ENCODE data around the gene SULT1A1. TPM values are rescaled to one million over a fixed set of nuclear protein-coding genes. Genes with fewer than 3 reads are reported as not detected.
"Not testable (repeated sequence)": the region's sequence is repeated elsewhere in the genome, so short reads cannot be mapped to it uniquely, and the experiment has no call there.

SULT1A1 gene
- total and polyA plus RNA-seq, 3 experiments from 2014 or later = 5.9 to 7.4 (median 7.3) TPM

DNA sequence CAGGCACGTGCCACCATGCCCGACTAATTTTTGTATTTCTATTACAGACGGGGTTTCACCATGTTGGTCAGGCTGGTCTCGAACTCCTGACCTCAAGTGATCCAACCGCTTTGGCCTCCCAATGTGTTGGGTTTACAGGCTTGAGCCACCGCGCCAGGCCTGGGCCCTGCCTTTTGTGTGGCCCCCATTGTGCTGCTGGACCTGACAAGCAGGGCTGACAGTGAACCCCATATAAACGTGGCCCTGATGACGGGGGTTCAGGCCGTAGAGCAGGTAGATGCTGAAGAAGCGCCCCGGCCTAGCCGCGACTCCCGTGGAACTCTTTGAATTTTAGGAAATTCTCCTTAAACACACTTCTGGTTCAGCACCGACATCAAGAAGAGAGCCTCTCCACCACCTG is 4.7 kb upstream of the SULT1A1 start:
- CTCF ChIA-PET; H3K36me3 ChIP-seq (ENCODE audit: insufficient read depth, low read length); H3K4me1 Mint-ChIP-seq; H3K4me3 Mint-ChIP-seq; H3K27me3 ChIP-seq (ENCODE audit: insufficient read depth, low read length, poor library complexity, severe bottlenecking); DNase-seq; H3K9me3 ChIP-seq (ENCODE audit: low read length); POLR2A ChIA-PET; H3K4me3 ChIP-seq (ENCODE audit: low read length); H3K9me3 Mint-ChIP-seq; H3K27me3 Mint-ChIP-seq; H3K27ac ChIP-seq (ENCODE audit: low read depth, low read length); H3K4me1 ChIP-seq (ENCODE audit: insufficient read depth, low read length); H3K27ac Mint-ChIP-seq: not testable (repeated sequence)
- peaks cover 0 to 18% (median 4%) of the 10 kb centered on the region in 3 donors for H3K36me3 Mint-ChIP-seq

DNA sequence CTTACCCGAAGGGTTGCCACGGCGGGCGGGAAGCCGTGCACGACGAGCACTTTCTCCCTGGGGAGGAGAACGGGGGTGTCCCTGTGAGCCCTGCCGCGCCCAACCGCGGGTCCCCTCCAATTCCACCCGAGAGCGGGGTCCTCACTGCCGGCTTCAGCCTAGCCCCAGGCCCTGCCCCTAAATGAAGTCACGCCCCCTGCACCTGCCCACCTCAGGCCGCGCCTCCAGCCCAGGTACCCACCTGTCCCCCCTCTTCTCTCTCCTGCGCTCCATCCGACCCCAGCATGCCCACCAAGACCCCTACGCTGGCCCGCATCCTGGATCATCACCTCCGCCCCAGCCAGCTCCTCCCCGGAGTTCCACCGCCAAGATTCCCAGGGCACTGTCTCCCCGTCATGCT is 4.1 kb upstream of the SULT1A1 start:
- not testable (repeated sequence) for H3K4me1 ChIP-seq (ENCODE audit: insufficient read depth, low read length)

DNA sequence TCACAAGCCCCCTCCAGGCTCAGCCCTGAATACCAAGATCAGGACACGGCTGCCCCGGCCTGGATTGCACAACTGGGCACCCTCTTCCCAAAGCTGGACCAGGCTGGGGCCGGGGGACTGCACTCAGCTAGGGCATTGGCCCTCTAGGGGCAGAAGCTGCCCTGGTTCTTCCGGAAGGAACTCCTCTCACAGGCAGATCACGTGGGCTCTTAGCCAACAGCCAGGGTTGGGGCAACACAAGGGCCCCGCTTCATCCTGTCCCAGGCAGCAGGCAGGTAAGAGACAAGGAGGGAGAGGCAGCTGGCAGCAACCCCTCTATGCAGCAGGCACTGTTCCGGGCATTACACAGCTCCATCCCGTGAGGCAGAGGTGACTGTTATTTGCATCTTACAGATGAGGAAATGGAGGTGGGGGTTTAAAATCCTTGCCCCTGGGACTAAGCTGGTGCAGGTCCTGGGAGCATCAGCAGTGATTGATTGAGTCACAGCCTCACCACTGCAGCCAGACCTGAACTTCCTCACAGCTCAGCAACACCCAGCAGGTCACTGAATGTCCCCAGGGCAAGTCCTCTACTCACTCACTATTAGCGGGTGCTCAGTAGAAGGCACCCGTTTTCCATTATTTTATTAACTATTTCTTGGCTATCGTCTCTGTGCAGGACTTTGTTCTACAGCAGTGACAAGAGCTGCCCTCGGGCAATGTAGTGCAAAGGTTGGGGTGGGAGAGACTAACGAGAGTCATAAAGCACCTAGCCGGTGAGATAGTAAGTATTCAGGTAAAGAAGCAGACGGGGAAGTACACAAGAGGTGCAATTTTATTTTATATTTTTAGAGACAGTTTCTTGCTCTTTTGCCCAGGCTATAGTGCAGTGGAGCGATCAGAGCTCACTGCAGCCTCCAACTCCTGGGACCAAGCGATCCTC is 2.8 kb upstream of the SULT1A1 start:
- H3K27ac Mint-ChIP-seq; H3K4me3 ChIP-seq (ENCODE audit: low read length); CTCF ChIA-PET; POLR2A ChIA-PET; DNase-seq; H3K9me3 ChIP-seq (ENCODE audit: low read length); H3K27ac ChIP-seq (ENCODE audit: low read depth, low read length); H3K27me3 ChIP-seq (ENCODE audit: insufficient read depth, low read length, poor library complexity, severe bottlenecking); H3K4me1 ChIP-seq (ENCODE audit: insufficient read depth, low read length); H3K36me3 Mint-ChIP-seq; H3K27me3 Mint-ChIP-seq; H3K9me3 Mint-ChIP-seq; H3K4me3 Mint-ChIP-seq; H3K36me3 ChIP-seq (ENCODE audit: insufficient read depth, low read length): not testable (repeated sequence)
- H3K4me1 Mint-ChIP-seq = peaks cover 7 to 11% (median 9%) of the 10 kb centered on the region in 3 donors

More for the DNA sequence above, 4.1 kb upstream of the SULT1A1 start:
- H3K27me3 ChIP-seq (ENCODE audit: insufficient read depth, low read length, poor library complexity, severe bottlenecking); CTCF ChIA-PET; H3K27ac ChIP-seq (ENCODE audit: low read depth, low read length); H3K9me3 ChIP-seq (ENCODE audit: low read length); POLR2A ChIA-PET; DNase-seq; H3K4me3 Mint-ChIP-seq; H3K4me3 ChIP-seq (ENCODE audit: low read length); H3K9me3 Mint-ChIP-seq; H3K36me3 ChIP-seq (ENCODE audit: insufficient read depth, low read length); H3K27me3 Mint-ChIP-seq; H3K27ac Mint-ChIP-seq: not testable (repeated sequence)
- peaks cover 7 to 11% (median 9%) of the 10 kb centered on the region in 3 donors for H3K4me1 Mint-ChIP-seq
- peaks cover 0 to 15% (median 2%) of the 10 kb centered on the region in 3 donors for H3K36me3 Mint-ChIP-seq

DNA sequence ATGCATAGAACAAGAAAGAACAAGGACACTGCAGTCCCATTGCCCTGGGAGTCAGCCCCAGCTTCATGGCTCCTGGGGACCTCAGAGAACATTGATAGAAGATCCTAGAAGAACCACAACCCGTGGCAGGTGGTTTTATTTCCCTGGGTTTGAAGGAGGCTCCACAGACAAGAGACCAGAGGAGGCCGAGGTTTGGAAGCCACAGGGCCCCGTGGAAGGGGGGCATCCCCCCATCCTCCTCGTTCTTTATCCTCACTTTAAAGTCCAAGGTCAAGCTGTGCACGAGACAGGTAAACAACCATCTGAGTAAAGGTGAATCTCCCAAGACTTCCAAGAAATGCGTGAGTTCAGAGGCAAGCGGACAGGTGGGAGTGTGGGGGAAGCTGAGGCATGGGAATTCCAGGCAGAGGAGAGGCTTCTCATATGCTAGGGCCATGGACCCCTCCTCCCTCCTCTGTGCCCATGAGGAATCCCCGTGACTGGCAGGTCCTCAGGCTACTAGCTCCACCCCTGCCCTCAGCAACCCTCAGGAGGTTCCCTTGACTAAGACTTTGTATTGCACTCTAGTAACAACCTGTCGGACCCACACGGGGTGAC is 849 bp upstream of the SULT1A1 start:
- no peak overlapping the region for H3K27ac ChIP-seq (ENCODE audit: low read depth, low read length)
- no peak for DNase-seq
- H3K27me3 Mint-ChIP-seq = no peaks in the 10 kb centered on the region
- H3K27ac Mint-ChIP-seq = peak overlapping the region in 4 of 8 donors; percentile 10 to 64 (median 44)
- POLR2A ChIA-PET = interaction anchor here (0.6 kb wide), 1 partner anchor 17 kb away, joined by 4 read pairs; no protein-coding TSS in a partner anchor
- no peaks in the 10 kb centered on the region for H3K9me3 ChIP-seq (ENCODE audit: low read length)
- H3K4me1 ChIP-seq (ENCODE audit: insufficient read depth, low read length) = peaks cover 4% of the 10 kb centered on the region
- H3K36me3 ChIP-seq (ENCODE audit: insufficient read depth, low read length) = no peaks in the 10 kb centered on the region
- peaks cover 6 to 11% (median 9%) of the 10 kb centered on the region in 3 donors for H3K4me1 Mint-ChIP-seq
- peaks cover 0 to 14% (median 0%) of the 10 kb centered on the region in 3 donors for H3K36me3 Mint-ChIP-seq
- no peaks in the 10 kb centered on the region for H3K9me3 Mint-ChIP-seq
- H3K4me3 ChIP-seq (ENCODE audit: low read length) = no peak overlapping the region
- H3K4me3 Mint-ChIP-seq = no peak overlapping the region
- CTCF ChIA-PET = no interaction called here
- H3K27me3 ChIP-seq (ENCODE audit: insufficient read depth, low read length, poor library complexity, severe bottlenecking) = no peaks in the 10 kb centered on the region

DNA sequence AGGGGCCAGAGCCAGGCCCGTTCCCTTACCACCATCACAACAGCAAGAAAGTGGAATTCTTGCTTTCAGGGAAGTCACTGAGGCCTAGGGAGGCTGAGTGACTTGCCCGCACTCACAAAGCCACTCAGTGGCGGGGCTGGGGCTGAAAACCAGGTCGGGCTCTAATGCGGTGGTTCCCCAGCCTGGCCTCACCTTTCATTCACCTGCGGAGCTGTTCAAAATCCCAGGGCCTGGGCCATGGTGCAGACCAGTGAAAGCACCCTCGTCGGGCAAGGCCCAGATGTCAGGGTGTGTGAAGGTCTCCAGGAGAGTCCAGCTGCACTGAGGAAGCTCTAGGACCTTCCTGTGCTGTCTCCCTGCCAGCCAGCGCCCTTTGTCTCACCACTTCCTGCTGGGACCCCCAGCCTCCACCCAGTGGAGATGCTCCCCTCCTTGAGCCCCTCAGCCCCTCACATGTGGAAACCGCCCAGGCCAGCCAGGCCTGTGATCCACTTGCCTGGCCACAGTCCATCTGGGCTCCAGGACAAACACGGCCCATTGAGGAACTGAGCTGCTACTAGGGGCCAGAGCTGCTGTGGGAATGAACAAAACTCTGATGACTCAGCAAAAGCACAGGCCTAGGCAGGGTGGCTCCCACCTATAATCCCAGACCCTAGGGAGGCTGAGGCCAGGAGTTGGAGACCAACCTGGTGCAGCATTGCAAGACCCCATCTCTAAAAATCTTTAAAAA is 812 bp downstream of the SULT1A1 start:
- H3K27me3 ChIP-seq (ENCODE audit: insufficient read depth, low read length, poor library complexity, severe bottlenecking); H3K9me3 ChIP-seq (ENCODE audit: low read length); CTCF ChIA-PET; H3K9me3 Mint-ChIP-seq; H3K4me3 Mint-ChIP-seq; H3K4me3 ChIP-seq (ENCODE audit: low read length); H3K36me3 ChIP-seq (ENCODE audit: insufficient read depth, low read length); H3K4me1 ChIP-seq (ENCODE audit: insufficient read depth, low read length); H3K27ac ChIP-seq (ENCODE audit: low read depth, low read length); POLR2A ChIA-PET; H3K27me3 Mint-ChIP-seq: not testable (repeated sequence)
- H3K4me1 Mint-ChIP-seq = peaks cover 4 to 11% (median 9%) of the 10 kb centered on the region in 3 donors
- peak in 1 of 5 donors; percentile 36 for DNase-seq
- H3K36me3 Mint-ChIP-seq = peaks cover 0 to 14% (median 0%) of the 10 kb centered on the region in 3 donors
- H3K27ac Mint-ChIP-seq = peak overlapping the region in 1 of 8 donors; percentile 84

DNA sequence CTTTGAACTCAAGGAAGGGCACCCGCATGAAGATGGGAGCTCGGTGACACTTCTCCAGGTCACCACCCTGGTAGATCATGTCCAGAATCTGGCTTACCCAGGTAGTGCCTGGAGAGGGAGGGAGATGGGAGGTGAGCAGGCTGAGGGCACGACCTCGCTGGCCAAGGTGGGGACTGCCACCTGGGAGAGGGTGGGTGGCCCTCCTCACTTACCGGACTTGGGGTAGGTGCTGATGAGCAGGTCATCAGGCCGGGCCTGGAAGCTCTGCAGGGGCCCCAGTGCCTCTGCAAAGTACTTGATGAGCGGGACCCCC is 1.4 kb downstream of the SULT1A1 start:
- POLR2A ChIA-PET; H3K4me3 Mint-ChIP-seq; H3K9me3 Mint-ChIP-seq; H3K27me3 ChIP-seq (ENCODE audit: insufficient read depth, low read length, poor library complexity, severe bottlenecking); H3K27me3 Mint-ChIP-seq; H3K27ac ChIP-seq (ENCODE audit: low read depth, low read length); CTCF ChIA-PET; H3K4me1 ChIP-seq (ENCODE audit: insufficient read depth, low read length); H3K9me3 ChIP-seq (ENCODE audit: low read length); H3K36me3 ChIP-seq (ENCODE audit: insufficient read depth, low read length); H3K4me3 ChIP-seq (ENCODE audit: low read length); H3K27ac Mint-ChIP-seq: not testable (repeated sequence)
- peak in 1 of 5 donors; percentile 16 for DNase-seq
- peaks cover 4 to 11% (median 9%) of the 10 kb centered on the region in 3 donors for H3K4me1 Mint-ChIP-seq
- peaks cover 0 to 14% (median 0%) of the 10 kb centered on the region in 3 donors for H3K36me3 Mint-ChIP-seq

DNA sequence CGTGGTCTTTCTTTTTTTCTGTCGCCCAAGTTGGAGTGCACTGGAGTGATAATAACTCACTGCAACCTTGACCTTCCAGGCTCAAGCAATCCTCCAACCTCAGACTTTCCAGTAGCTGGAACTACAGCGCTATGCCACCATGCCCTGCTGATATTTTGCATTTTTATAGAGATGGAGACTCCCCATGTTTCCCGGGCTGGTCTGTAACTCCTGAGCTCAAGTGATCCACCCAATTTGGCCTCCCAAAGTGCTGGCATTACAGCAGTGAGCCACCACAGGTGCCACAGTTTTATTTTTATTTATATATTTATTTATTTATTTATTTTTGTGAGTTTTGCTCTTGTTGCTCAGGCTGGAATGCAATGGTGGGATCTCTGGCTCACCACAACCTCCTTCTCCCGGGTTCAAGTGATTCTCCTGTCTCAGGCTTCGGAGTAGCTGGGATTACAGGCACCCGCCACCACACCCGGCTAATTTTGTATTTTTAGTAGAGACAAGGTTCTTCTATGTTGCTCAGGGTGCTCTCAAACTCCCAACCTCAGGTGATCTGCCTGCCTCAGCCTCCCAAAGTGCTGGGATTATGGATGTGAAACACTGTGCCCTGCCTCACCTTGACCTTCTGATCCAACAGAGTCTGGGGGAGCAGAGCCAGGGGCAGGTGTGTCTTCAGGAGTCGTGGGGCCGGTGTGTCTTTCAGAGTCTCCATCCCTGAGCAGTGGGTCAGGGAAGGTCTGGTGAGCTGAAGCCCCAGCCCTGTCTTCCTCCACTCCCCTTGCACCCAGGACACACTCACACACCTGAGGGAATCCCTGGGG is 2.0 kb downstream of the SULT1A1 start:
- H3K36me3 ChIP-seq (ENCODE audit: insufficient read depth, low read length); H3K9me3 Mint-ChIP-seq; H3K27ac ChIP-seq (ENCODE audit: low read depth, low read length); POLR2A ChIA-PET; DNase-seq; CTCF ChIA-PET; H3K4me1 ChIP-seq (ENCODE audit: insufficient read depth, low read length); H3K4me3 Mint-ChIP-seq; H3K4me3 ChIP-seq (ENCODE audit: low read length); H3K27me3 ChIP-seq (ENCODE audit: insufficient read depth, low read length, poor library complexity, severe bottlenecking); H3K27ac Mint-ChIP-seq; H3K27me3 Mint-ChIP-seq; H3K9me3 ChIP-seq (ENCODE audit: low read length): not testable (repeated sequence)
- Mint-ChIP-seq H3K4me1 (peaks cover 4 to 11% (median 9%) of the 10 kb centered on the region in 3 donors), H3K36me3 (peaks cover 0 to 14% (median 0%) of the 10 kb centered on the region in 3 donors)

Measured in CD8-positive, alpha-beta memory T cell (primary cell).